ENCODE results near the gene PRELID3B. TPM values are rescaled to one million over a fixed set of nuclear protein-coding genes. Genes with fewer than 3 reads are reported as not detected.
"Not testable (repeated sequence)": the region's sequence is repeated elsewhere in the genome, so short reads cannot be mapped to it uniquely, and the experiment has no call there.

Gene PRELID3B
- total RNA-seq, 1 donor from 2014 or later = 16.4 TPM

DNA sequence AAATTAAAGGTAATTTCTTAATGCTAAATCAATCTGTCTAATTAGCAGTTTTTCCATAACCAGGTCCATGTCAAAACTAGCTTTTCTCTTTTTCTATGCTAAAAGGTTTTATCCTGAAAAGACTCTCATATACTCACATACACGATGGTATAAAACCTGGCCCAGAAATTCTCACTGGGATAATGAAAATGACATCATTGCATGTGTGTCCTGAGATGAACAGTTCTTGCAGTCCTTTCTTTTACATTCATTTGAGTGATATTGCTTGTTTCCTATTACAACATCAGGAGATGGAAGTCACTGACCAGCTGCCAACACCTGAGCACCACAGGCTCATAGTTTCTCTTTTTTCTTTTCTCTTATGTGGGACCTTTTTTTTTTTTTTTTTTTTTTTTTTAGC lies 7.9 kb upstream of the PRELID3B start:
- no peak for ATAC-seq
- DNase-seq (ENCODE audit: low spot score) = no peak

DNA sequence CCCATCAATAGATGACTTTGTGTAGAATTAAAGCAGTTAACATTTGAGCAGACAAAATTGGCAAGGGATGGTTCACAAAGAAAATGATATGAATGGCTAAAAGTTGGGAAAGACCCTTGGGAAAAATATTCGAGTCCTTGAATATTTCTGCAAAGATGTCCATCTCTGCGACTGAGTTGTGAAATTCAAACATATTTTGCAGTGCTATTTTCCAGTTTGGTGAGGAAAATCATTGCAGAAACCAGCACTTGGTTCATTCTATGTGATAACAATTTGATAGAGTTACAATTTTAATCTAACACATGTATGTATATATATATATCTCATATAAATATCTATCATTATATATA lies 6.1 kb upstream of the PRELID3B start:
- ATAC-seq = no peak
- no peak for DNase-seq (ENCODE audit: low spot score)

DNA sequence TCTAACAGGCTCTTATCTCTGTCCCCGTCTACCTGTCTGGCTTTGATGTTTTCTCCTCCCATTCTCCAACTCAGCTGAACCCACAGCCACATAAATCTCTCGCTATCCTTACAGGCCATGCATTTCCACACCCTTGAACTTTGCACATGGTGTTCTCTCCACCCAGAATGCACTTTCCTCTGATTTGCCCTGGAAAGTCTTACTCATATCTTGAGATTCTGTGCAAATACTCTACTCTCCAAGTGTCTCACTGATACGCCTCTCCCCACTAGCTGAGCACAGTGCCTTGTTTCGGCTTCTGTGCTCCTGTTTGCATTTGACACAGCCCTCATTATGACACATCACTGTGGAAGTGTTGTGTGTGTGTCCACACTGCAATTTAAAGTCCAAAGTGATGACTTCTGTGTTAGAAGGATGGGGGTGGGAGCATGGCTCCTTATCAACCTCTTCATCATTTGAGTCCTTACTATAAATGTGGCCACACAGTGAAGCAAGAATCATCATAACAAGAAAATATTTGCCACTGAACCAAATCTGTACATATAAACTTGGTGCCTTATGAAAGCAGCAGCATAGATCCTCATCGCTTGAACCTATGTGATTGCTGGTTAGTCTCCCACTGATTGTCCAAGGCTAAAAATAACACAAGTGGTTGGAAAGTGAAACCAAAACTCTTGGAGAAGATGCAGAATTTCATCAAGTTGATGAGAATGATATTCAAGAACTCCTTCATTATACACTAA lies 5.5 kb upstream of the PRELID3B start:
- no peak for DNase-seq (ENCODE audit: low spot score)
- no peak for ATAC-seq

DNA sequence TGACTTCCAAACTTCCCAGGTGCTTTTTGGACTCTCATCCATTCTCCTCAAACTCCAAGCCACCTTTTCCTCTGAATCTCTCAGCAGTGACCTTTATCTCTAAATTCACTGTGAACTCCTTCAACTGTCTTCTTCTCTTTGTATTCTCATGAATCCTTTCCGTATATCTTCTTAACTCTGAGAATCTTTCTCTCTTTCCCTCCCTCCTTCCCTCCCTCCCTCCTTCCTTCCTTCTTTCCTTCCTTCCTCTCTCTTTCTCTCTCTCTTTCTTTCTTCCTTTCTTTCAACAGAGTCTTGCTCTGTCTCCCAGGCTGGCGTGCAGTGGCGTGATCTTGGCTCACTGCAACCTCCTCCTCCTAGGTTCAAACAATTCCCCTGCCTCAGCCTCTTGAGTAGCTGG lies 4.3 kb upstream of the PRELID3B start:
- ATAC-seq = no peak
- DNase-seq (ENCODE audit: low spot score) = no peak

DNA sequence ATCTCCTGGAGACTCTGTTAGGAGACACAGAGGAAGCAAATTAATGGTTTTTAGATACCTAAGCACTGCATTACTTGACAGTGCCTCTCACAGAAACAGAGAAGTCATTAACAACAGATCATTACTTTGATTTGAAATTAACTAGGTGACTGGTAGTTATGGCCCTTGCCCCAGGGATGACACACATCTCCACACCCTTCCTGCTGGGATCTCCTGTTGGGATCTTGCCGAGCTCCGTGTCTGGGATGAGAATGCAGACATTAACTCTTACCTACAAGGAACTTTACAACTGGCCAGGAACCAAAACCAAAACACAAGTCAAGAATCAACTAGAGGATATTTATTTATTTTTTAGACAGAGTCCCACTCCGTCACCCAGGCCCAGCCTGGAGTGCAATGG lies 2.2 kb upstream of the PRELID3B start:
- DNase-seq (ENCODE audit: low spot score) (no peak), ATAC-seq (no peak)

DNA sequence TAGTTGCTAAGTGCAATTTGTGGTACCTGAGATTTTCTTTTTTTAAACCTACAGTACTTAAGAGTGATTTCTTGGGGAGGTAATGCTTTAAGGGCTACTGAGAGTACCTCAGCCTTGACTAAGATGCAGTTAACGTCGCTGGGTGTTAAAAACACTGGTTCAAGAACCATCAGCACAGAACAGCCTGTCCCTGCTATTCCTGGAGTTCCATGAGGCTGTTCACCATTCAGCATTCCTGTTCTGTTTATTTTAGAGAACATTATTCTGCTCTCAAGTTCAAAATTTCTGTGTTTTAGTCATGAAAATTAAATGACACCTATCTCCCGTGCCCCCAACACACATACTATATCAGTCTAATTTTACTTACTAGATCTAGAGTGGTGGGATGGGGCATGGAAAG lies 1.7 kb upstream of the PRELID3B start:
- no peak for ATAC-seq
- DNase-seq (ENCODE audit: low spot score) = no peak

DNA sequence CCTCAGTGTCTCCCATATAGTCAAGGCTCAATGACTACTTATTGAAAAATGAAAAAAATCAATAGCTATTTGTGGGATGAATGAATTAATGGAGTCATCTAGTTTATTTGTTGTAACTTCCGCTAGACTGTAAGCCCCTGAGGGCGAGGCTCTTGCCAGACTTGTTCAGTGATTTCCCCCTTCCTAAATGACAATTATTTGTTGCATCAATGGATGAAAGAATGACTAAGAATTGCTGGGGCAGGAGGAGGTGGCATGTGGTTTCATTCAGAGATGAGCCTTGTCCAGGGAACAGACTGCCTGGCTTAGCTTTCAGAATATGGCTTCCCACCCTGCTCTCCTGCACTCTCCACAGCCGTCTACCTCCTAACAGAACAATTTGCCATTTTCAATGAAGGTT lies 1.1 kb upstream of the PRELID3B start:
- ATAC-seq (no peak), DNase-seq (ENCODE audit: low spot score) (no peak)

DNA sequence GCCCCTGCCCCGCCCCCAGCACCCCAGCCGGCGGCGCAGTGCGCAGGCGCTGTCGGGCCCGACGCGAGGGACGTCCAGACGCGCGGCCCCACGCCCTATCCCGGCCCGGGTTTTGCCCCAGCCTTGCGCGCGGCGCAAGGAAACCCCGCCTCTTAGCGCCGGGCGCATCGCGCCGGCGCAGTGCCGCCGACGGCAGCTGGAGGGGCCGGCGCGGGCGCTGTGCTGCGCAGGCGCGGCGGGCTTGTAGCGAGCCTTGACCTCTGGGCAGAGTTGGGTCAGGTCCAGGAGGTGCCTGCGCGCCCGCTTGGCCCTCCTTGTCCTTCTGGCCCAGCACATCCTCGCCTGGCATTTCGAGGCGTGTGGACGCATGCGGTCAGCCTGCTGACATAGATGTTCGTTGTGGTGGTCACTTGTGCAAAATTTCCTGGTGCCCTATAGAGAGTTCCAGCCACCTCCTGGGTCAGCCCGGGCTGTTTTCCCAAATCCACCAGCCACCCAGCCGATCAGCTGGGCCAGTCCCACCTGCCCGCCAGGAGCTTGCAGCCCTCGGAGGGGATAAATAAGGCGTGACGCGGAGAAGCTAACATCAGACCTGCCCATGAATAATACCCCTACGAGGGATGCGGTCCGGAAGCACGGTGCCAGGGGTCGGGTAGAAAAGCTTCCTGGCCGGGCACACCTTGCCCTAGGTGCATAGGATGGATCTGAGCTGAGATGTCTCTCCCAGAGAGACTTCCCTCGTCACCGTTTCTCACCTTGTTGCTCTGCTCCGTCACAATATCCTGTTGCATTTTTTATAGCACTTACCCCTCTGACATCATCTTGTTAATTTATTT lies 428 bp upstream of the PRELID3B start:
- ATAC-seq = peak; percentile 96
- DNase-seq (ENCODE audit: low spot score) = peak; percentile 97

DNA sequence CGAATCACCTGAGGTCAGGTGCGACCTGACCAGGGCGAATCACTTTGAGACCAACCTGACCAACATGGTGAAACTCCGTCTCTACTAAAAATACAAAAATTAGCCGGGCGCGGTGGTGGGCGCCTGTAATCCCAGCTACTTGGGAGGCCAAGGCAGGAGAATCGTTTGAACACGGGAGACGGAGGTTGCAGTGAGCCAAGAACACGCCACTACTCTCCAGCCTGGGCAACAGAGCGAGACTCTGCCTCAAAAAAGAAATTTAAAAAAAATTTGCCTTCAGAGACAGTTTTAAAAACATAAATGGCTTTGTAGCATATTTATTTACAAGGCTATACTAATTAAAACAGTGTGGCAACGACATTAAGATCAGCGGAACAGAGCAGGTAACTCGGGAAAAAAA lies 1.1 kb downstream of the PRELID3B start:
- ATAC-seq = not testable (repeated sequence)

DNA sequence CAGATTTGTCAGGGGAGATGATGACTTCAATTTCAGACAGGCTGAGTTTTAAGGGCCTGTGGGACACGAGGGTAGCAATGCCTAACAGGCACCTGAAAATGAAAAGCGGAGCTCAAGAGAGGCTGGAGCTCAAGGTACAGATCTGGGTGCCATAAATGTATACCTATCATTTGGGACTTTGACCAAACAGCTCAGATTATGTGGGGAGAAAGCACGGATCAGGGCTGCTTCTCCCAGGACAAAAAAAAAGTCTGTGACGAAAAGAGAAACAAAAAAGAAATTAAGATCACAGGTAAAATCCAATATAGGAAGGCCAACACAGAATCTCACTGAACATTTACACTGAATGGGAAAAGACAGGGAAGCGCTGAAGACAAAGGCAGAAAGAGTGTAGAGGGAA lies 1.9 kb downstream of the PRELID3B start:
- no peak for ATAC-seq
- DNase-seq (ENCODE audit: low spot score) = no peak

More for the DNA sequence above, 1.1 kb downstream of the PRELID3B start:
- DNase-seq (ENCODE audit: low spot score) = not testable (repeated sequence)

DNA sequence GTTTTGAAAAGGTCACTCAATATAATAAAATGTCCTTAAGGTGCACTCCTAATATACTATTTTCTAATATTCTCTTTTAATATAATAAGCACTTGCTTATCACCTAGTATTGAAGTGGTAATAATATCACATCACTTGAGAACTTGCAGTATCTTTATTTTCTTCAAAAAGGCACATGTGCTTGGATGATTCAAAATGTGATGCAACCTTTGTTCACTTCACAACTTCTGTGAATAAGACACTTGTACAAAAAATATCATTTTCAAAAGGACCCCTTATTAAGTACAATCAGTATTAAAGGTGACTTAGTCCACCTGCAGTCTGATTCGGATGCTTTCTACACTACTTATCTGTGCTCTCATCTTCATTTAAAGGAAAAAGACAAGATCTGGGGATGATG lies 3.4 kb downstream of the PRELID3B start:
- ATAC-seq = no peak
- no peak for DNase-seq (ENCODE audit: low spot score)

DNA sequence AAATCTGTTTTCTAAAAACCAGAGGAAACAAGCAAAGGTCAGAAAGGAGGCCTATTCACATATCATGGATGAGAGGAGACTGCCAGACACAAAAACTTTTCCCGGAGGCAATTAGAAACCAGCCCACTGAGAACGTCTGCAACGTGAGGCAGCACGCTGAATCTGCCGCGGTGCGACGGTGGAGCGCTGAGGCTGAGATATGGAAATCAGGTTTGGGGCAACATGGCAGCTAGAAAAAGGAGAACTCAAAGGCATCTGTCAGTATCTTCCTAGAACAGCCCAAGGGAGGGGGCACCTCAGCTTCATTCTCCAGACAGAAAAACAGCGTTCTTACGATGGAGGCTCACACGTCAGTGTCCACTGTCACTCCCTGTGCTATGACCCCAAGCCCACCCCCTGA lies 5.2 kb downstream of the PRELID3B start:
- ATAC-seq (no peak), DNase-seq (ENCODE audit: low spot score) (no peak)

DNA sequence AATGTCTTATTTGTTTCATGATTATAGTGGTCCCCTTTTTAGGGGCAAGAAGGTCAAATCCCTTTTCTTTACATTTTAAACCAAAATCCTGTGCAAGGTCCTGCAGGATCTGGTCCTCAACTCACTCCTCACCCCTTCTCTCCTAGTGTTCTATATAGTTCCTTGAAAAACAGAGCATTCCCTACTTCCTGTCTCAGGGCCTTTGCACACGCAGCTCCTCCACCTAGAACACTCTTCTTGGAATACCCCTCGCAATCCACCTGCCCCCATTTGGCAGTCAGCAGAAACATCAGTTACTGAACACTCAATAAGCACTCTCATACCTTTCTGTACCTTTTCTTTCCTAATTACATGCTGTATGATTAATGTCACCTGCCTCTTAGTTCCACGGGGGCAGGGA lies 7.2 kb downstream of the PRELID3B start:
- ATAC-seq = no peak
- no peak for DNase-seq (ENCODE audit: low spot score)

DNA sequence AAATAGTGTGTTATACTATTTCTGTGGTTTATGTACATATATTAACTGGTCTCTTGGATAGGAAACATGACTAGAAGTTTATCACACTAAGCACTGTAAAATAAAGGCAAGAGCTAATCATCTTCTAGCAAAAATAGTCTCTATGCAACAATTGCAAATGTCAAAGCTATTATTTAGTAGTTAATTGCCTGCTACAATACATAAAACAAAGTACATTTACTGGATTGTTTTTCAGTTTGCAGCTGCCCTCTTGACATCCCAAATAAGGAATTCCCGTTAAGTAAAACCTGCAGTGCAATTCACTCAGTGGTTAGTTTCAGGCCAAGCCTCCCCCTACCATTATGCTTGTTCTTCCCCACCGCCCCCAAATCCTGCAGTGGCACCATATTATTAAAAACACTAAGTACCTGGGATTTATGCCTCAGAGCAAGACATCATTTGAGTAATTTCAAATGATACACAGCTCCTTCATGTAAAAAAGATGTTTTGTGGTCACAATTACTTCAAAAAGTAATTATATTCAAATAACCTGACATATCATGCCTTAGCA lies 8.9 kb downstream of the PRELID3B start:
- DNase-seq (ENCODE audit: low spot score) = no peak
- ATAC-seq = no peak

DNA sequence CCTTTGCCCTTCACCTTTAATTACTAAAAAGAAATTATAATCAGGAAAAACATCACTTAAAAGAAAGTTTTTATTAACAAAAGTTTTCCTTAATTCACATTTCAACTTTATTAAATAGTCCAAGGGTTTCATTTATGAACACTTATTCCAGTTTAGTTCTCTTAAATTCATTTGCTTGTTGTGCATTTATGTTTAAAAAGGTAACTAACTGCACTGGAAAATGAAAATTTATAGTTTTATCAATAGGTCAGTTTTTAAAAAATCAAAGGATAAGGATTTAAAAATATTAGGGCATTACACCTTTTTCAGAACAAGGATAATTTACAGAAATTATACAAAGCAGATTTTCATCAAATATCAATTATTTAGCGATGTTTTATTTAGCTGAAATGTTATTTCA lies 9.5 kb downstream of the PRELID3B start:
- ATAC-seq (no peak), DNase-seq (ENCODE audit: low spot score) (no peak)

DNA sequence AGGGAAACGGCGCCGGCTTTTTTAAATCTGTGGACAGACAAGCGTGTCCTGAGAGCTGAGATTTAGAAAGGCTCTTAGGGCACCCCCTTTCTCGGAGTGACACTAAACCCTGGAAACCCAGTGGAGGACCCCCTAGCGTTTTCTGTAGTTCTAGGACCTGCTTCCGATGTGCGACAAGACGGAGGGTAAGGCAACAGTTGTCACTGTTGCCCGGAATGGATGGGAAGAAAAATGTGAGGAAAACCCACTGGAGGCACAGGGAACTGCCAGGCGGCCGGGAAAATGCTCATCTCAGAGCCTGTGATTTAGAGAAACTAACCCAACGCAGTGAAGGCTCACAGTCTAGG lies 9.9 kb downstream of the PRELID3B start:
- ATAC-seq (peak; percentile 18), DNase-seq (ENCODE audit: low spot score) (no peak)

DNA sequence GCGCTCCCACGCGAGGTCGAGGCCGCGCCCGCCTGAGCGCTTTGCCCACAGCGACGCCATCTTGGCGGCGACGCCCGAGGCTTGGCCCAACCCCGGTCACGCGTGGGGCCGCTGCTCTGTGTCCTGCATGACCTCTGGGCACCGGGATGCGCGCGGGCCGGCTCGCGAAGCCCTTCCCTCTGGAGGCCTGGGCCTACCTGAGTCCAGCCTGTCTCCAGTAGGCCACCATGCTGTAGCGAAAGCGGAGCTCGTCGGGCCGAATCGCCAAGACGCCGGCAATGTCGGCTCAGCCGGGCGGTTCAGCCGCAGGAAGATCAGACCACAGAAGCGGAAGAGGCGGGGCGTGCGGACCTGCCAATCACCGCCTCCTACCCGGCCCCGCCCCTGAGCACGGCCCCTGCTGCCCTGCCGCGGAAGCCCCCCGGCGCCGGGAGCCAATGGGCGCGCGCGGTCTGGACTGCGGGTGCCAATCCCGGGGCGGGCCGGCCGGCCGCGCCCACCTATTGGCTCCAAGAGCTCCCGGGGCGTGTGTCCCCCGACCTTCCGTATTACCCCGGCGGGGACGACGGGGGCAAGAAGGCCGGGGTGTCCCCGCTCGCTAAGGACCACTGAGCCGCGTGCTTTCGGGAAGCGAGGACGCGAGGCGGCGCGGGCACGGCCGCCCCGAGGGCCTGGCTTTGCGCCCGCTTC lies 10.4 kb downstream of the PRELID3B start, which contains the start of gene ATP5F1E:
Gene ATP5F1E (minus strand): TSS at position 313 of the 690 bp plus-strand sequence. CDS start 84 bp downstream, at position 229.
- ATAC-seq = peak; percentile 99

DNA sequence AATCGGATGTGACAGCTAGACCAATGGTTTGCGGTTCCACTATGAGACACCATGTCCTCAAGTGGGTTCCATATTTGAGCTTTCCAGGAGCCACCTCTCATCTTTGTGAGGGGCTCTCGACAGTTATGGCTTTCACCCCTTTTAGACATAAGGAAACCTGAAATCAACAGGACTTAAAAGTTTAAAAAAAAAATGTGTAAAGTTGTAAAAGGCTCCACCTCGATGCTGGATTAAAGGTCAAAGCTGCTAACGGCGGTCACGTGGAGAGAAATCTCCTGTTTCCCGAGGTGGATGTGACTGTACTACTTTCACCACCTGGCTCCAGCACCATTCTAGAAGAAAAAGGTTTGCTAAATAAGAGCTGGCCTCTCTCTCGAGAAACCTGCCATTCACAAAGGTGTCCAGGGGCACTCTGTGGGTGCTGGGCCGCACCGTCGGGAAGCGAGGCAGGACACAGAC lies 11.0 kb downstream of the PRELID3B start:
- DNase-seq (ENCODE audit: low spot score) = no peak
- no peak for ATAC-seq

More for the DNA sequence above, 10.4 kb downstream of the PRELID3B start, which contains the start of gene ATP5F1E:
- DNase-seq (ENCODE audit: low spot score) = peak; percentile 96

DNA sequence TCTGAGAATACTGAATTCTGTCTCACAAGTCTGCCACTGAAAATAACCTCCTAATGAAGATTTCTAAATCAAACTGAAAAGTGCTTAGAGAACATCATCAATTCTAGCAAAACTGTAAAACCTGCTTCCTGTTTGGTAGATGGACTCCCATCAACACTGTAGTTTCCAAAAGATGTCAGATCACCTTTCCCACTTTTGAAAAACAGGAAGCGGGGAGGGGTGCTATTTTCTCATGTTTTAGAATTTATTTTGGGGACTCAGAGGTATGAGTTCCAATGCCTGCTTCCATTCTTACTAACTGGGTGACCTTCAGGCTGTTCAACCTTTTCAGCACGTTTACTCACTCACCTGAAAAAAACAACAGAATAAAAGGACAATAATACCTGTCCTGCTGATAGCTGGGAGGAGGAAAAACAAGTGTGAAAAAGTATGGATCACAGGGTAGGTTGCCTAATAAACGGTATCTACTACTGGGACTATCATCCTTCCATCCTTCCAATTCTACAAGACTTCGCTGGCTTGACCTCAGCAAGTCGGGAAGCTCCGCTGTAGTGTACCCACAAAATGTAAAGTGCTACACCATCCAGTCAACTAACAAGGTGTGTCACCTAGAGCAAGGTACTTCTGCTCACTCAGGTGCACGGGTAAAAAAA lies 11.5 kb downstream of the PRELID3B start:
- ATAC-seq (no peak), DNase-seq (ENCODE audit: low spot score) (no peak)

DNA sequence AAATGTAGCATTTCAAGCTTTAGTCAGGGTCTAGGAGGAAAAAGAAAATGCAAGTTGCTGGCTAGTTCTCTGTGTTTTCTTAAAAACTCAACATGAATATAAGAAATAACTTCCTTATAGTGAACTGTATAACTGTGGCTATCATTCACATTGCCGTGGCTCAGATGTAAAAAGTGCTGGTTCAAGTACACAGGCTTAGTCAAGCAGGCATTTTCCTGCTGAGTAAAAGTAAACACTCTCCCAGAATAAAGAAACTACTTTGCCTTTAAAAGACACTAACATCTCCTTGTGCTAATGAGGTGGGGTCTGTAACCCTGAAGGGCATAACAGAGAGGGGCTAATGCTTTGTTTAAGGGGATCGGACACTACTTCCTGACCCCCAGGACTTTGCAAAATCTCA lies 13.8 kb downstream of the PRELID3B start:
- ATAC-seq (no peak), DNase-seq (ENCODE audit: low spot score) (no peak)
